Naive thymus-derived CD4-positive, alpha-beta T cell (primary cell): ENCODE data around the gene CACNA1C. TPM values are rescaled to one million over a fixed set of nuclear protein-coding genes. Genes with fewer than 3 reads are reported as not detected.
A peak's percentile ranks its signal among the peaks of the same experiment; 100 is the strongest.

Source experiments
- ATAC-seq: fragments of 150-1000 bp; cut with Tn5 transposase; 2 replicates; pipeline ENCODE4 v1.10.0; 2021; ENCODE audit warnings: mild to moderate bottlenecking, moderate library complexity
- CTCF ChIA-PET: fragments of 350-600 bp; sonication (Branson Sonifier 250); formaldehyde crosslinking; loops from one replicate; lab custom pipeline; 2021; ENCODE audit warnings: antibody characterized with exemption; lab: Charles Lee
- POLR2A ChIA-PET: fragments of 350-600 bp; sonication (Branson Sonifier 250); formaldehyde crosslinking; loops from one replicate; lab custom pipeline; 2021; ENCODE audit warnings: antibody characterized with exemption, inconsistent platforms; lab: Charles Lee
- DNase-seq, 9 donors: peaks; one replicate each; pipeline versions ENCODE4 v3.0.0 to v3.0.0-alpha.2; 2020 to 2022; ENCODE audit warnings: mixed read lengths in 1 of 9
- H3K27ac ChIP-seq: one replicate; pipeline ENCODE4 v1.7.0; 2013; ENCODE audit warnings: mild to moderate bottlenecking, low read depth, low read length, moderate library complexity
- H3K27me3 ChIP-seq, 2 donors: one replicate each; pipeline ENCODE4 v1.7.0; 2013; ENCODE audit warnings: low read length in 2 of 2, mild to moderate bottlenecking in 2 of 2, moderate library complexity in 2 of 2; ENCODE audit not compliant: control insufficient read depth in 2 of 2, insufficient read depth in 2 of 2
- H3K36me3 ChIP-seq, 3 experiments: 1 replicate in 2 of 3; 2 replicates in 1 of 3; pipeline ENCODE4 v1.7.0; 2013; ENCODE audit warnings: low read length in 3 of 3, mild to moderate bottlenecking in 3 of 3, moderate library complexity in 1 of 3; ENCODE audit not compliant: insufficient read depth in 3 of 3, control insufficient read depth in 2 of 3
- H3K4me1 ChIP-seq, 2 donors: one replicate each; pipeline ENCODE4 v1.7.0; 2013; ENCODE audit warnings: low read length in 2 of 2, mild to moderate bottlenecking in 2 of 2, moderate library complexity in 1 of 2; ENCODE audit not compliant: control insufficient read depth in 2 of 2, insufficient read depth in 2 of 2
- H3K4me3 ChIP-seq: 2 replicates; pipeline ENCODE4 v1.7.0; 2013; ENCODE audit warnings: mild to moderate bottlenecking, low read length
- H3K9me3 ChIP-seq, 3 experiments: 1 replicate in 2 of 3; 2 replicates in 1 of 3; pipeline ENCODE4 v1.7.0; 2013; ENCODE audit warnings: low read length in 3 of 3; ENCODE audit not compliant: control insufficient read depth in 2 of 3
- H3K27ac Mint-ChIP-seq, 9 donors: one replicate each; pipeline ENCODE4 v1.8.0; 2020 to 2022; ENCODE audit warnings: mixed read lengths in 9 of 9, mild to moderate bottlenecking in 8 of 9, moderate library complexity in 5 of 9, inconsistent platforms in 2 of 9
- H3K27me3 Mint-ChIP-seq, 5 donors: one replicate each; pipeline ENCODE4 v1.8.0; 2021 to 2022; ENCODE audit warnings: mixed read lengths in 5 of 5, mild to moderate bottlenecking in 1 of 5
- H3K36me3 Mint-ChIP-seq, 5 donors: one replicate each; pipeline ENCODE4 v1.8.0; 2020 to 2022; ENCODE audit warnings: mixed read lengths in 5 of 5, mild to moderate bottlenecking in 3 of 5, inconsistent platforms in 1 of 5
- H3K4me1 Mint-ChIP-seq, 7 donors: one replicate each; pipeline ENCODE4 v1.8.0; 2020 to 2022; ENCODE audit warnings: mixed read lengths in 7 of 7, mild to moderate bottlenecking in 3 of 7, inconsistent platforms in 1 of 7
- H3K4me3 Mint-ChIP-seq, 10 donors: one replicate each; pipeline ENCODE4 v1.8.0; 2020 to 2022; ENCODE audit warnings: mild to moderate bottlenecking in 10 of 10, mixed read lengths in 10 of 10, moderate library complexity in 6 of 10, inconsistent platforms in 2 of 10
- H3K9me3 Mint-ChIP-seq, 11 donors: one replicate each; pipeline ENCODE4 v1.8.0; 2020 to 2022; ENCODE audit warnings: mixed read lengths in 11 of 11, mild to moderate bottlenecking in 4 of 11, inconsistent platforms in 1 of 11, moderate library complexity in 1 of 11
- intact Hi-C, 2 donors: fragments of 100-400 bp; cut with micrococcal nuclease; formaldehyde crosslinking; loops; one replicate each; pipeline ENCODE4 v1.15.1; 2023
- polyA plus RNA-seq, 2 donors: library from polyadenylated mRNA; unstranded; fragments of 300-500 nt; fragmentation: Illumina TruSeq; gene quantifications; one replicate each; pipeline ENCODE4 v1.2.3, GENCODE V29; 2021
- total RNA-seq, 6 experiments: library from RNA in 5 of 6; stranded (reverse) in 5 of 6; gene quantifications; 1 replicate in 5 of 6; 2 replicates in 1 of 6; pipeline ENCODE4 v1.2.3 and lab custom pipeline; 2021 to 2026

The CACNA1C gene
- total and polyA plus RNA-seq, 7 experiments from 2014 or later = 0.04 to 0.48 (median 0.08) TPM

- Histone ChIP-seq H3K36me3 (no peaks in the 10 kb centered on the region), H3K4me1 (no peaks in the 10 kb centered on the region), H3K27ac (no peak overlapping the region), H3K4me3 (no peak overlapping the region), H3K9me3 (no peaks in the 10 kb centered on the region), H3K27me3 (no peaks in the 10 kb centered on the region)
- ChIA-PET POLR2A (no interaction called here), CTCF (no interaction called here)
- no peak for DNase-seq
- H3K9me3 Mint-ChIP-seq = no peaks in the 10 kb centered on the region
- no peaks in the 10 kb centered on the region for H3K4me1 Mint-ChIP-seq
- peaks cover 0 to under 1% (median 0%) of the 10 kb centered on the region in 5 donors for H3K36me3 Mint-ChIP-seq
- H3K4me3 Mint-ChIP-seq = no peak overlapping the region
- H3K27me3 Mint-ChIP-seq = peaks cover 5 to 29% (median 23%) of the 10 kb centered on the region in 5 donors
- no peak for ATAC-seq
- intact Hi-C loops = no loop called here
- H3K27ac Mint-ChIP-seq = no peak overlapping the region
These were observed 599.2 kb downstream of the CACNA1C start for GRCh38 chr12:2652011-2652400.

- intact Hi-C loops = no loop called here
- DNase-seq = no peak
- Mint-ChIP-seq H3K4me3 (no peak overlapping the region), H3K4me1 (no peaks in the 10 kb centered on the region), H3K36me3 (peaks cover 0 to 4% (median 0%) of the 10 kb centered on the region in 5 donors), H3K27me3 (peaks cover 5 to 26% (median 20%) of the 10 kb centered on the region in 5 donors), H3K9me3 (peaks cover 0 to 5% (median 0%) of the 10 kb centered on the region in 11 donors), H3K27ac (no peak overlapping the region)
- Histone ChIP-seq H3K36me3 (no peaks in the 10 kb centered on the region), H3K9me3 (no peaks in the 10 kb centered on the region), H3K4me1 (no peaks in the 10 kb centered on the region), H3K27ac (no peak overlapping the region), H3K27me3 (no peaks in the 10 kb centered on the region), H3K4me3 (no peak overlapping the region)
- ATAC-seq = no peak
- CTCF ChIA-PET = no interaction called here
- POLR2A ChIA-PET = no interaction called here
These were observed 599.8 kb downstream of the CACNA1C start for GRCh38 chr12:2652401-2653081.

- CTCF ChIA-PET = no interaction called here
- peaks cover 5 to 20% (median 14%) of the 10 kb centered on the region in 5 donors for H3K27me3 Mint-ChIP-seq
- H3K27me3 ChIP-seq = no peaks in the 10 kb centered on the region
- peaks cover 0 to 10% (median 0%) of the 10 kb centered on the region in 11 donors for H3K9me3 Mint-ChIP-seq
- H3K9me3 ChIP-seq = no peaks in the 10 kb centered on the region
- no peak overlapping the region for H3K27ac ChIP-seq
- no peak for ATAC-seq
- H3K27ac Mint-ChIP-seq = no peak overlapping the region
- no peak overlapping the region for H3K4me3 ChIP-seq
- no peaks in the 10 kb centered on the region for H3K36me3 ChIP-seq
- H3K36me3 Mint-ChIP-seq = peaks cover 0 to 12% (median 0%) of the 10 kb centered on the region in 5 donors
- intact Hi-C loops = no loop called here
- H3K4me1 ChIP-seq = no peaks in the 10 kb centered on the region
- POLR2A ChIA-PET = no interaction called here
- no peaks in the 10 kb centered on the region for H3K4me1 Mint-ChIP-seq
- no peak overlapping the region for H3K4me3 Mint-ChIP-seq
- peak in 1 of 9 donors; percentile 15 for DNase-seq
These were observed 600.7 kb downstream of the CACNA1C start for GRCh38 chr12:2653461-2653965.

- ATAC-seq (no peak), DNase-seq (no peak)
- ChIA-PET POLR2A (no interaction called here), CTCF (no interaction called here)
- H3K36me3 ChIP-seq = no peaks in the 10 kb centered on the region
- peaks cover 0 to 2% of the 10 kb centered on the region in 2 donors for H3K27me3 ChIP-seq
- Mint-ChIP-seq H3K27ac (no peak overlapping the region), H3K4me1 (no peaks in the 10 kb centered on the region), H3K27me3 (peaks cover 5 to 17% (median 10%) of the 10 kb centered on the region in 5 donors), H3K4me3 (no peak overlapping the region), H3K9me3 (peaks cover 0 to 10% (median 0%) of the 10 kb centered on the region in 11 donors), H3K36me3 (peaks cover 0 to 17% (median 0%) of the 10 kb centered on the region in 5 donors)
- H3K9me3 ChIP-seq = no peaks in the 10 kb centered on the region
- H3K4me1 ChIP-seq = no peaks in the 10 kb centered on the region
- no peak overlapping the region for H3K27ac ChIP-seq
- intact Hi-C loops = no loop called here
- H3K4me3 ChIP-seq = no peak overlapping the region
These were observed 601.5 kb downstream of the CACNA1C start for GRCh38 chr12:2654311-2654710.

- Histone ChIP-seq H3K27ac (no peak overlapping the region), H3K4me1 (no peaks in the 10 kb centered on the region), H3K36me3 (no peaks in the 10 kb centered on the region), H3K27me3 (peaks cover 0 to 2% of the 10 kb centered on the region in 2 donors), H3K9me3 (no peaks in the 10 kb centered on the region), H3K4me3 (no peak overlapping the region)
- Mint-ChIP-seq H3K4me3 (no peak overlapping the region), H3K36me3 (peaks cover 0 to 17% (median 0%) of the 10 kb centered on the region in 5 donors), H3K27ac (no peak overlapping the region), H3K4me1 (no peaks in the 10 kb centered on the region), H3K9me3 (peaks cover 0 to 10% (median 0%) of the 10 kb centered on the region in 11 donors), H3K27me3 (peaks cover 1 to 13% (median 6%) of the 10 kb centered on the region in 5 donors)
- ATAC-seq (no peak), DNase-seq (no peak)
- ChIA-PET POLR2A (no interaction called here), CTCF (no interaction called here)
- intact Hi-C loops = no loop called here
These were observed 602.0 kb downstream of the CACNA1C start for GRCh38 chr12:2654741-2655140.

- CTCF ChIA-PET = no interaction called here
- Histone ChIP-seq H3K27me3 (peaks cover 0 to 2% of the 10 kb centered on the region in 2 donors), H3K36me3 (no peaks in the 10 kb centered on the region), H3K27ac (no peak overlapping the region), H3K4me1 (no peaks in the 10 kb centered on the region), H3K9me3 (no peaks in the 10 kb centered on the region), H3K4me3 (no peak overlapping the region)
- Mint-ChIP-seq H3K36me3 (peaks cover 0 to 27% (median 4%) of the 10 kb centered on the region in 5 donors), H3K4me1 (peaks cover 0 to 4% (median 0%) of the 10 kb centered on the region in 7 donors), H3K9me3 (peaks cover 0 to 5% (median 0%) of the 10 kb centered on the region in 11 donors), H3K27ac (no peak overlapping the region), H3K27me3 (peaks cover 0 to 11% (median 0%) of the 10 kb centered on the region in 5 donors), H3K4me3 (no peak overlapping the region)
- DNase-seq (no peak), ATAC-seq (no peak)
- intact Hi-C loops = no loop called here
- POLR2A ChIA-PET = no interaction called here
These were observed 609.7 kb downstream of the CACNA1C start for GRCh38 chr12:2662524-2662923.
